Mucosa of descending colon (tissue), 3 donors: ENCODE data around the gene MRPL38. TPM values are rescaled to one million over a fixed set of nuclear protein-coding genes. Genes with fewer than 3 reads are reported as not detected.

ENCODE experiments used
- ATAC-seq: fragments of 200-7000 bp; cut with Tn5 transposase; one replicate; pipeline ENCODE4 v1.9.1; 2020; ENCODE audit warnings: mild to moderate bottlenecking, moderate library complexity
- DNase-seq, 3 donors: peaks; one replicate each; pipeline ENCODE4 v3.0.0-alpha.2; 2020
- H3K36me3 ChIP-seq: fragments of 200-600 bp; one replicate; pipeline ENCODE4 v1.8.0; 2021; ENCODE audit warnings: low read depth, mild to moderate bottlenecking
- H3K4me1 ChIP-seq: fragments of 200-600 bp; one replicate; pipeline ENCODE4 v1.8.0; 2021; ENCODE audit warnings: low read depth, mild to moderate bottlenecking
- H3K4me3 ChIP-seq: fragments of 200-600 bp; one replicate; pipeline ENCODE4 v1.8.0; 2021; ENCODE audit warnings: mild to moderate bottlenecking
- H3K9me3 ChIP-seq: fragments of 200-600 bp; one replicate; pipeline ENCODE4 v1.8.0; 2021; ENCODE audit warnings: mild to moderate bottlenecking
- intact Hi-C, 2 donors: fragments of 100-400 bp; cut with DNase I in 1 of 2; cut with micrococcal nuclease in 1 of 2; formaldehyde crosslinking; loops; one replicate each; pipeline versions ENCODE4 v1.11.0 to v1.11.1; 2022; cut with DNase I, micrococcal nuclease
- total RNA-seq, 3 donors: library from RNA; stranded (reverse); fragmentation: NEBNext Ultra II Directional in 2 of 3; extraction: Animal tissue kit (Norgen Biotek cat#: 25700) in 2 of 3; gene quantifications; one replicate each; pipeline versions ENCODE4 v1.2.1 to v1.2.4, GENCODE V29; 2021 to 2023
- TF ChIP-seq, protein P1 (sequence below): fragments of 200-600 bp; IDR thresholded peaks from one replicate; pipeline ENCODE4 v1.8.0; 2022; ENCODE audit warnings: antibody characterized with exemption, mild to moderate bottlenecking
- donor health status: DM: no; HTN: no; CAD: no; lungs with moderate emphysema.
- donor health status: DM: no; HTN: no; CAD: no.
- donor health status: DM: no; HTN: yes; CAD: no.

The MRPL38 gene
- total RNA-seq, 3 donors from 2014 or later, result 87.0 to 98.0 (median 89.4) TPM

DNA sequence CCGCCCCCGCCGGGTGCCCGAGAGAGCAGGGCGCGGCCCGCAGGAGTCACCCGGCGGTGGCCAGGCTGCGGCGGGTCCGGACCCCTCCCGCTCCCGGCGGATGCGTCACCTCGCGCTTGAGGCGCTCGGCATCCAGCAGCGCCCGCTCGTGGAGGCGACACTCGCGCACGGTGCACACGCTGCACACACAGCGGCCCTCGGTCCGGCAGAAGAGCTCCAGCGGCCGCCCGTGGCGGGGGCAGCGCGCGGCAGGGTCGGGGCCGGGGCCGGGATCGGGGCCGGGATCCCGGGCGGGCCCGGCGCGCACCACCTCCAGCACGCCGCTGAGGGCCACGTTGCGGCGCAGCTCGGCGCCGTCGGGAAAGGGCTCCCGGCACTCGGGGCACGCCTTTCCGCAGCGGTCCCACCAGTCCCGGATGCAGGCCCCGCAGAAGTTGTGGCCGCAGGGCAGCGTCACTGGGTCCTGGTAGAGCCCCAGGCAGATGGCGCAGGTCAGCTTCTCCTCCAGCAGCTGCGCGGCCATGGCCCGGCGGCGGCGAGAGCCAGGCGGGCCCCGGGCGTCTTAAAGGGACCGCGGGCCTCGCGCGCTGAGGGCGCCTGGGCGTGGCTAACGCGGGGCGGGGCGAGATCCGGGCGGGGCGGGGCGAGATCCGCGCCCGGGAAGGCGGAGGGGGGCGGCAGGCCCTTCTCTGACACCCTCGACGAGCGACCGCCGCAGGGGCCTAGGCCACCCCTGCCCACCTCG, 8.1 kb downstream of the MRPL38 start, which contains the start of gene TRIM65:
TSS of gene TRIM65 (minus strand) at position 537 of the 745 bp plus-strand sequence. CDS start at position 523, 14 bp downstream.
- ATAC-seq (peak; percentile 89), DNase-seq (peak; percentile 84 to 91 (median 91))
- H3K4me1 ChIP-seq, result peaks cover 20% of the 10 kb centered on the region
- H3K4me3 ChIP-seq, result peak within 1 kb of the TSS; percentile 90
- no peaks in the 10 kb centered on the region for H3K9me3 ChIP-seq
- TF ChIP-seq, protein P1, sequence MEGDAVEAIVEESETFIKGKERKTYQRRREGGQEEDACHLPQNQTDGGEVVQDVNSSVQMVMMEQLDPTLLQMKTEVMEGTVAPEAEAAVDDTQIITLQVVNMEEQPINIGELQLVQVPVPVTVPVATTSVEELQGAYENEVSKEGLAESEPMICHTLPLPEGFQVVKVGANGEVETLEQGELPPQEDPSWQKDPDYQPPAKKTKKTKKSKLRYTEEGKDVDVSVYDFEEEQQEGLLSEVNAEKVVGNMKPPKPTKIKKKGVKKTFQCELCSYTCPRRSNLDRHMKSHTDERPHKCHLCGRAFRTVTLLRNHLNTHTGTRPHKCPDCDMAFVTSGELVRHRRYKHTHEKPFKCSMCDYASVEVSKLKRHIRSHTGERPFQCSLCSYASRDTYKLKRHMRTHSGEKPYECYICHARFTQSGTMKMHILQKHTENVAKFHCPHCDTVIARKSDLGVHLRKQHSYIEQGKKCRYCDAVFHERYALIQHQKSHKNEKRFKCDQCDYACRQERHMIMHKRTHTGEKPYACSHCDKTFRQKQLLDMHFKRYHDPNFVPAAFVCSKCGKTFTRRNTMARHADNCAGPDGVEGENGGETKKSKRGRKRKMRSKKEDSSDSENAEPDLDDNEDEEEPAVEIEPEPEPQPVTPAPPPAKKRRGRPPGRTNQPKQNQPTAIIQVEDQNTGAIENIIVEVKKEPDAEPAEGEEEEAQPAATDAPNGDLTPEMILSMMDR, result peak; percentile 26
- intact Hi-C loops, result no loop called here
- H3K36me3 ChIP-seq, result no peaks in the 10 kb centered on the region

DNA sequence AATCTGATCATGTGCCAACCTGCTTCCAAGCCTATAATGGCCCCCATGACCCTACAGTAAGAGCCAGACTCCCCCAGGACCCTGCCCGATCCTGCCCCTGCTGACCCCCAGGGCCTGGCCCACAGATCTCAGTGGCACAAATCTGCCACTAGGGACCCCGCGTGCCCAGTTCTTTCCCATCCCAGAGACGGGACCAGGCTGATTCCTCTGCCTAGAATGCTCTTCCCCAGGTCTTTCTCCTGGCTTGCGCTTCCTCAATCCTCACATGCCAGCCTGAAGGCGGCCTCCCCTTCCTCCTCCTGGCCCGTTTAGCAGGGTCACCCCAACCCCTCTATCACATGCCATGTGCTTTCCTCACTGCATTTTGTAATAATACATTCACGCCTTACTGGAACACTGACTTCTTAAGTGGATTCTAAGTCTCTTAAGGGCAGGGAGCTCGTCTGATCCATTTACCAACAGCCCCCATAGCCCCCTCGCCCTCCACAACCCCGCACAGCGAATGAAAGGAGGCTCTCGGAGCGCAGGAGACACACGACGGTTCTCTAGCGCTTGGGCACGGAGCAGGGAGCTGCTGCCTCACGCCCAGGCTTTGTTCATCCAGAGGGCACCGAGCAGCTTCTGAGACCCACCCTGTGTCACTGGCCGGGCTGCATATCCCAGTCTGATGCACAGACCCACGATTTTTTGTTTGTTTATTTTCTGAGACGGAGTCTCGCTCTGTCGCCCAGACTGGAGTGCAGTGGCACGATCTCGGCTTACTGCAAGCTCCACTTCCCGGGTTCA, 9.1 kb downstream of the MRPL38 start:
- Histone ChIP-seq H3K36me3 (no peaks in the 10 kb centered on the region), H3K9me3 (no peaks in the 10 kb centered on the region), H3K4me3 (peak overlapping the region; percentile 90), H3K4me1 (peaks cover 20% of the 10 kb centered on the region)
- TF ChIP-seq, protein P1, result no peak
- peak; percentile 42 to 59 (median 57) for DNase-seq
- peak; percentile 20 for ATAC-seq
- intact Hi-C loops, result no loop called here

DNA sequence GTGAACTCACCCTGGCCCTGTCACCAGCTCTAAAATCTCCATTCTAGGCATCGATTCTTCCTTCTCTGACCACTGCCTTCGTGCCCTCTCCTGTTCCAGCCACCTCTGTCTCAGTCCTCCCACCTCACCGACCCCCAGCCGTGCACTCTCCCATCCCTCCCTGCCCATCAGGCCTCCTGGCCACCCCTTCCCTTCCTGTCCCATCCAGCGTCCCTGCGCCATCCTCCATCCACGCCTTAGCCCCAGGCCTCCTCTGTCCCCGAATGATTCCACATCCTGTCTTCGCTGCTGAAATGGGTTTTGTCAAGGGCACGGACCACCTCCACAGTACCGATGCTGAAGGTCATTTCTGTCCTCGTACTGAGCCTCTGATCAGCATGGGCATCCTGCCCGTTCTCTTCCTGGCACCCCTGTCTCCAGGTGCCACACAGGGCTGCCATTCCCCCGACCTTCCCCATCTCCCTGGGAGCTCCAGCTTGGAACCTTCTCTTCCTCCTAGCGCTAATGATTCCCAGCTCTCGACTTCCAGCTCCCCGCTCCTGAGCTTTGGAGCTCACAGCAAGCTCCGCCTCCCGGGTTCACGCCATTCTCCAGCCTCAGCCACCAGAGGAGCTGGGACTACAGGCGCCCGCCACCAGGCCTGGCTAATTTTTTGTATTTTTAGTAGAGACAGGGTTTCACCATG, 10.5 kb downstream of the MRPL38 start:
- intact Hi-C loops, result no loop called here
- TF ChIP-seq, protein P1, result no peak
- Histone ChIP-seq H3K4me1 (peaks cover 20% of the 10 kb centered on the region), H3K36me3 (no peaks in the 10 kb centered on the region), H3K9me3 (no peaks in the 10 kb centered on the region), H3K4me3 (no peak overlapping the region)
- DNase-seq (no peak), ATAC-seq (no peak)

DNA sequence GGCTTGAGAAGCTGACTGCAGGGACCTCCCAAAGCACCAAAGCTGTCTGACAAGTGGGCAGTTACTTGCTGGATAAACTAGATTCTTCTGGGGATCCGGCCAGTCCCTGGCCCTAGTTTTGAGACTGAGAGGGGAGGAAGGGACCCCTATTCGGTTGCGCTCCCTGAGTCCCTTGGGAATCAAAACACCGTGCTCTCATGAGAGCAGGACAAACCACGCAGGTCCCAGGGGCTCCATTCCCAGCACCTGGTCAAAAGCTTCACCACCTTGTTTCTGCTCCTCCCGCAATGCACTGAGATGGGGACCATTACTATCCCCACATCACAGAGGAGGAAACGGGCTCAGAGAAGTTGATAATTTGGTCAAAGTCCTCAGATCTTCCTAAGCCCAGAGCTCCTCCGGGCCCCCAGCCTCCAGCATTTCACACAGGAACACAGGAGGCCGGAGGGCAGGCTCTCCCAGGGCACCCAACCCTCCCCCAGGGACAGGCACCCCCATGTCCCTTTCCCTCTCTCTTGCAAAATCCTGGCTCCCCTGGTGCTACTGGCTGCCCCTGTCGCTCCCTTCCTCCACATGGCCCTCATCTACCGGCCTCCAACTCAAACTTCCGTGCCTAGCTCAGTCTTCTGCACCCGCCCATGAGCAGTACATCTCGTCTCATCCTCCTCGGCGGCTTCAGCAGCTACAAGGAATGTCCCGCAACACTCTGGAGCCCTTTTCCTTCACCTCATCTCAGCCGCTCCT, 11.2 kb downstream of the MRPL38 start:
- H3K9me3 ChIP-seq, result no peaks in the 10 kb centered on the region
- peaks cover 20% of the 10 kb centered on the region for H3K4me1 ChIP-seq
- no peaks in the 10 kb centered on the region for H3K36me3 ChIP-seq
- TF ChIP-seq, protein P1, result no peak
- H3K4me3 ChIP-seq, result no peak overlapping the region
- intact Hi-C loops, result no loop called here
- DNase-seq (no peak), ATAC-seq (no peak)

DNA sequence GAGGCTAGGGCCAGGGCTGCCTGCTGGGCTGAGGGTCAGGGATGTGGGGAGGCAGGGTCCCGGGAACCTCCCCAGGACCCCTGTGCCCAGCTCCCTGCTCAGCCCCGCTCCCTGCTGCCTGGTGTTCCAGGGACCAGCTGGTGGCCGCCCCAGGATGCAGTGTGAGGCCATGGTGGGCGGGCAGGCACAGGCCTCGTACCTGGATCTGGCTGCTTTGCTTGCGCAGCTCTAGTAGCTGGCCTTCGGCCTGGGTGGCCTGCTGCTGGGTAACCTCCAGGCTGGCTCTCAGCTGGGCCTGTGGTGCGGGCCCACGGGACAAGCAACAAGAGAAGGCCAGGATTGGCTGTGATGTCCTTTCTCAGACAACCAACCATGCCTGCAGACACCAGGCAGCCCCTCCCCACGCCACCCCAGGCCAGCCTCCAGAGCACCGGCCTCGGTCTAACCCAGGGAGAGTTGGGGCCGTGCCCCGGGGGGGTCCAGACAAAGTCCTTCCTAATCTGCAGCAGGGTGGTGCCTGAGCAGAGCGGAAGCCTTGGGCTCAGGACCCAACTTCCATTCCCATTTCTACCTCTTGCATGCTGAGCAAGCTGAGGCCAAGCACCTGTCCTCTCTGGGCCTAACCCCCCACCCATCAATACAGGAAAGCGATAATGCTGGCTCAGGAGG, 12.0 kb downstream of the MRPL38 start:
- Histone ChIP-seq H3K4me3 (no peak overlapping the region), H3K9me3 (no peaks in the 10 kb centered on the region), H3K4me1 (peaks cover 20% of the 10 kb centered on the region), H3K36me3 (no peaks in the 10 kb centered on the region)
- TF ChIP-seq, protein P1, result no peak
- no peak for DNase-seq
- ATAC-seq, result no peak
- intact Hi-C loops, result no loop called here
